CD4-positive, alpha-beta T cell treated with Interleukin-4 for 1 hour (primary cell): ENCODE measurements around the gene SPANXN1.
"Not testable (repeated sequence)": the region's sequence is repeated elsewhere in the genome, so short reads cannot be mapped to it uniquely, and the experiment has no call there.

Experiments used
- DNase-seq, 2 donors: peaks; one replicate each; pipeline ENCODE4 v3.0.0-alpha.2; 2020 to 2022

SPANXN1 gene, protein sequence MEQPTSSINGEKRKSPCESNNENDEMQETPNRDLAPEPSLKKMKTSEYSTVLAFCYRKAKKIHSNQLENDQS

DNA sequence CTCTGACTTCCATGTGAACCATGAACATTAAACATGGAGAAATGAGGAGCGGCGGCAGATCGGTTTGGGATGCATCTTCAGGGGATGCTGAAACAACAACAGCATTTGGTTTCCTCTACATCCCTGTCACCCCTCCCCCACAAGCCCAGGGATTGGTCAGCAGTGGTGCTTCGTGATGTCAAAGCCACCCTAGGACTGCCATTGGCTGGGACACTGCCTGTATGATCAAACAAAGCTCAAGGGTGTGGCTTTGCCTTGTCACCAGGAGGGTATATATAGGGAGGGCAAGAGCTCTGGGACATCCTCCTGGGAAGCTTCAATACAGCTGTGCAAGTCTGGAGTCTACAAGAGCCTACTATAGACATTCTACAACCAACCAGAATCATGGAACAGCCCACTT lies at the start of gene SPANXN1:
Gene SPANXN1 (plus strand): TSS at position 301 of the 400 bp plus-strand sequence. CDS start 84 bp downstream, at position 385.
- DNase-seq: not testable (repeated sequence)

DNA sequence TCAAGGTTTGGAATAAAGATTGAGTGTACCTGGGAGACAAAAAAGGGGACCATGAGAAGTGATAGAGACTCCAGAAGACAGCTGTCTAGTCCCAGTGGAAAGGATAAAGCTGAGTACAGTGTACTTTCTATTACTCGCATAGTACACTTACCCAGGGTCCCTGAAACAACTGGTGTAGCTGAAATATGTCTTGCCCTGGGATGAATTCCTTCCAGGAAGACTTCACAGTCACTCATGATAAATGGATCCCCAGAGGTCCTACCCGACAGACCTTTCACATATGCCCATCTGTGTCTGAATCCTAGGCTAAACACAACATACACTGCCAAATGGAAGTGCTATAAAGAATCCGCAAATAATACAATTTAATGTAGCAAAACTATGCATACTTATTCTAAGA lies 48.2 kb upstream of the SPANXN1 start:
- DNase-seq: no peak

DNA sequence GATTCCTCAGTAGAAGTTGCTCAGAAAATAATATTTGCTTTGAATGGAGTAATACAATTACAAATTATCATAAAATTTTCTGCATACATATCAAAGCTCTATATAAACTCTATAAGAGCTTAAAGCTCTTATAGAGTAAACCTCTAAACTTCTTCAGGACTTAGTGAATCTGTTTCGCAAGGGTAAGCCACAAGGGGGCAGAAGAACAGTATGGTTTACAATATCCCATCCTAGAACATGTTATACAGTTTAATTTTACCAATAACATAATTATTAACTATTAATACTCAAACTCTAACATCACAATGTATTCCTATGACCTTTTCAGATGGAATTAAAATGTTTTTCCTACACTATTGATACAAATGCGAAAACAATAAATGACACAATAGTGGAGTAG lies 33.8 kb upstream of the SPANXN1 start:
- DNase-seq: no peak

DNA sequence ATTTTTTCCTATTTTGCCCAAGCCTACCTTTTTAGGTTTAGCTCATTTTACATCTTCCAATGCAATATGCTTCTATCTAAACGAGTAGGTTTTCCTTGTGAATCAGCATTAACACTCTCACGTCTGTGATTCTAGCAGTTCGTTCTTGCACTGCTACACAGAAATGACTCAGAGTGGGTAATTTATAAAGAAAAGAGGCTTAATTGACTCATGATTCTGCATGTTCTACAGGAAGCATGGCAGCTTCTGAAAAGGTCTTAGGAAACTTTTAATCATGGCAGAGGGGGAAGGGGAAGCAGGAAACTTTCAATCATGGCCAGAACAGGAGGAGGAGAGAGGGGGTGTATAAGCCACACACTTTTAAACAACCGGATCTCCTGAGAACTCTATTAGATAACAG lies 44.9 kb downstream of the SPANXN1 start:
- no peak for DNase-seq
